Activated naive CD4-positive, alpha-beta T cell treated with anti-CD3 and anti-CD28 coated beads, Interleukin-2, amount 10 ng/mL, durations not matched to agents 7 days and 5 days (primary cell): Measurements from ENCODE around the gene STARD7.
"Not testable (repeated sequence)": the region's sequence is repeated elsewhere in the genome, so short reads cannot be mapped to it uniquely, and the experiment has no call there.

ENCODE experiments used
- CTCF ChIA-PET: fragments of 350-600 bp; sonication (Branson Sonifier 250); formaldehyde crosslinking; loops from one replicate; lab custom pipeline; 2021; ENCODE audit warnings: antibody characterized with exemption; lab: Charles Lee
- DNase-seq: peaks from one replicate; pipeline ENCODE4 v3.0.0-alpha.2; 2020
- H3K27ac Mint-ChIP-seq: one replicate; pipeline ENCODE4 v1.8.0; 2021; ENCODE audit warnings: mild to moderate bottlenecking, moderate library complexity, mixed read lengths
- H3K27me3 Mint-ChIP-seq: one replicate; pipeline ENCODE4 v1.8.0; 2021; ENCODE audit warnings: mild to moderate bottlenecking, mixed read lengths
- H3K36me3 Mint-ChIP-seq: one replicate; pipeline ENCODE4 v1.8.0; 2021; ENCODE audit warnings: mixed read lengths
- H3K4me1 Mint-ChIP-seq: one replicate; pipeline ENCODE4 v1.8.0; 2021; ENCODE audit warnings: mixed read lengths
- H3K4me3 Mint-ChIP-seq: one replicate; pipeline ENCODE4 v1.8.0; 2021; ENCODE audit warnings: mild to moderate bottlenecking, moderate library complexity, mixed read lengths
- H3K9me3 Mint-ChIP-seq: one replicate; pipeline ENCODE4 v1.8.0; 2021; ENCODE audit warnings: mixed read lengths

The STARD7 gene

GRCh38 chr2:96143231-96143847 is 65.3 kb downstream of the STARD7 start:
- Mint-ChIP-seq H3K27me3 (no peaks in the 10 kb centered on the region), H3K4me1 (peaks cover 60% of the 10 kb centered on the region), H3K36me3 (peaks cover 12% of the 10 kb centered on the region), H3K4me3 (peak overlapping the region; percentile 92), H3K9me3 (no peaks in the 10 kb centered on the region), H3K27ac (peak overlapping the region; percentile 93)
- no peak for DNase-seq
- CTCF ChIA-PET = interaction anchor here (0.7 to 18.7 kb wide), 10 partner anchors 13 to 151 kb away, joined by 3 to 507 read pairs (median 3); partner anchors contain the start of gene ADRA2B

GRCh38 chr2:96142217-96143113 is 66.2 kb downstream of the STARD7 start:
- no peak overlapping the region for H3K27ac Mint-ChIP-seq
- peaks cover 12% of the 10 kb centered on the region for H3K36me3 Mint-ChIP-seq
- peak; percentile 55 for DNase-seq
- CTCF ChIA-PET = interaction anchor here (0.7 to 18.7 kb wide), 10 partner anchors 12 to 150 kb away, joined by 3 to 507 read pairs (median 4); partner anchors contain the start of gene ADRA2B
- no peaks in the 10 kb centered on the region for H3K9me3 Mint-ChIP-seq
- peak overlapping the region; percentile 92 for H3K4me3 Mint-ChIP-seq
- no peaks in the 10 kb centered on the region for H3K27me3 Mint-ChIP-seq
- peaks cover 52% of the 10 kb centered on the region for H3K4me1 Mint-ChIP-seq

GRCh38 chr2:96141624-96141967 is 67.0 kb downstream of the STARD7 start:
- H3K9me3 Mint-ChIP-seq, H3K27ac Mint-ChIP-seq, H3K4me3 Mint-ChIP-seq, H3K27me3 Mint-ChIP-seq, DNase-seq: not testable (repeated sequence)
- H3K36me3 Mint-ChIP-seq = peaks cover 12% of the 10 kb centered on the region
- CTCF ChIA-PET = interaction anchor here (1.2 to 18.7 kb wide), 4 partner anchors 11 to 125 kb away, joined by 5 to 507 read pairs (median 18); no protein-coding TSS in a partner anchor
- peaks cover 43% of the 10 kb centered on the region for H3K4me1 Mint-ChIP-seq

- H3K27me3 Mint-ChIP-seq = peaks cover 4% of the 10 kb centered on the region
- H3K4me3 Mint-ChIP-seq = no peak overlapping the region
- DNase-seq = no peak
- CTCF ChIA-PET = interaction anchor here (1.0 to 18.7 kb wide), 6 partner anchors 22 to 126 kb away, joined by 3 to 507 read pairs (median 17); no protein-coding TSS in a partner anchor
- no peaks in the 10 kb centered on the region for H3K9me3 Mint-ChIP-seq
- H3K36me3 Mint-ChIP-seq = peaks cover 12% of the 10 kb centered on the region
- H3K4me1 Mint-ChIP-seq = peaks cover 38% of the 10 kb centered on the region
- no peak overlapping the region for H3K27ac Mint-ChIP-seq
Observed at GRCh38 chr2:96140941-96141623, 67.5 kb downstream of the STARD7 start.

DNA sequence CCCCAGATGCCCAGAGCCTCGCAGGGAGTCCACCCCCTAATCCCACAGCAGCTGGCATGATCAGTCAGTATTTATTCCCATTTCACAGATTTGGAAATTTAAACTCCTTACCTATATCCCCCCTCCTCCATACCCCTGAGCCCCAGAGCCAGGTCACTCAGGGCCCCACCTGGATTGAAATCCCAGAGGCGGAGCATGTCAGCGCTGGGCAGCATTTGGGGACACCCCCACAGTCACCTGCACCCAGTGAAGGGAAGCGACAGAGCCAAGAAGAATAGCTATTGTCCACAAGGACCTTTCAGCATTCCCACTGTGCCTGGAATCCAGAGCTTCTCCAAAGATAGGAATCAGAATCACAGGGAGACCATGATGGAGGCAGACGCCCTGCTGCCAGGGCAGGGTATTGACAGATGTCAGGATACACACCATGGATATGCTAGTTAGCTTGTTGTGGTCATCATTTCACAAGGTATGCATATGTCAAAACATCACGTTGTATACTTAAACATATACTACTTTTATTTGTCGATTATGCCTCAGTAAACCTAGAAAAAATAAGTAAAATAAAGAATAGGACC is 69.4 kb downstream of the STARD7 start:
- Mint-ChIP-seq H3K9me3 (no peaks in the 10 kb centered on the region), H3K36me3 (peaks cover 12% of the 10 kb centered on the region), H3K27me3 (peaks cover 5% of the 10 kb centered on the region), H3K27ac (no peak overlapping the region), H3K4me3 (no peak overlapping the region), H3K4me1 (peaks cover 27% of the 10 kb centered on the region)
- DNase-seq = no peak
- CTCF ChIA-PET = interaction anchor here (0.7 to 18.7 kb wide), 31 partner anchors 8 to 389 kb away, joined by 3 to 507 read pairs (median 5); partner anchors contain the start of genes ADRA2B and STARD7

- Mint-ChIP-seq H3K4me1 (peaks cover 19% of the 10 kb centered on the region), H3K36me3 (peaks cover 6% of the 10 kb centered on the region), H3K27ac (no peak within 1 kb of the TSS), H3K9me3 (no peaks in the 10 kb centered on the region), H3K27me3 (peaks cover 5% of the 10 kb centered on the region), H3K4me3 (no peak within 1 kb of the TSS)
- DNase-seq = peak; percentile 79
- CTCF ChIA-PET = interaction anchor here (0.7 to 18.7 kb wide), 33 partner anchors 8 to 390 kb away, joined by 3 to 507 read pairs (median 4); partner anchors contain the start of genes ADRA2B and STARD7
Observed at GRCh38 chr2:96138179-96139145, 70.2 kb downstream of the STARD7 start, which contains the start of gene ASTL. Gene ASTL (minus strand): TSS chr2:96138502. CDS start chr2:96138436, 66 bp downstream.

GRCh38 chr2:96137321-96138178 is 71.1 kb downstream of the STARD7 start:
- CTCF ChIA-PET = interaction anchor here (0.6 to 18.7 kb wide), 17 partner anchors 10 to 145 kb away, joined by 3 to 507 read pairs (median 6); partner anchors contain the start of genes CIAO1 and TMEM127
- Mint-ChIP-seq H3K27ac (no peak overlapping the region), H3K9me3 (no peaks in the 10 kb centered on the region), H3K27me3 (peaks cover 5% of the 10 kb centered on the region), H3K4me1 (peaks cover 11% of the 10 kb centered on the region), H3K4me3 (no peak overlapping the region), H3K36me3 (peaks cover 4% of the 10 kb centered on the region)
- no peak for DNase-seq

- Mint-ChIP-seq H3K27me3 (peaks cover 5% of the 10 kb centered on the region), H3K9me3 (no peaks in the 10 kb centered on the region), H3K36me3 (no peaks in the 10 kb centered on the region), H3K4me3 (no peak overlapping the region), H3K4me1 (peaks cover 11% of the 10 kb centered on the region), H3K27ac (peak overlapping the region; percentile 42)
- CTCF ChIA-PET = interaction anchor here (1.1 to 18.7 kb wide), 5 partner anchors 38 to 144 kb away, joined by 3 to 507 read pairs (median 3); no protein-coding TSS in a partner anchor
- DNase-seq = no peak
Observed at GRCh38 chr2:96136129-96136720, 72.4 kb downstream of the STARD7 start.

DNA sequence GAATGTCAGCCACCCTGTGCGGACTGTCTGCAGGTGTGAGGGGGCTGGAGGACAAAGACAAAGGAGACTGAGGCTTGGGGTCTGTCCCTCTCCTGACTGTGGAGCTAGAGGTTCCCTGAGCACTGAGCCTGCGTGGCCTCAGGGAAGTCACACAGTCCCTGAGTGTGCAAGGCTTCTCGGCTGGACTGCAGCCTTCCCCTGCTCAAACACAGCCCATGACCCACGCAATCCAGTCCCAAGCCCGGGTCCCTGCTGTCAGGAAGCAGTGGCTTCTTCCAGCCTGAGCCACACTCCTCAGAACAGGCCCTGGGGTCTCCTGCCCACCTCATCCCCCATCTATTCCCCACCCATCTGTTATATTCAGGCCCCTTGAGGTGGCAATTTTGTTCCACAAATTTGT is 73.0 kb downstream of the STARD7 start:
- CTCF ChIA-PET = interaction anchor here (1.2 to 18.7 kb wide), 3 partner anchors 38 to 143 kb away, joined by 3 to 507 read pairs (median 3); no protein-coding TSS in a partner anchor
- Mint-ChIP-seq H3K9me3 (no peaks in the 10 kb centered on the region), H3K36me3 (no peaks in the 10 kb centered on the region), H3K4me3 (no peak overlapping the region), H3K27me3 (peaks cover 5% of the 10 kb centered on the region), H3K4me1 (peaks cover 16% of the 10 kb centered on the region), H3K27ac (no peak overlapping the region)
- no peak for DNase-seq

DNA sequence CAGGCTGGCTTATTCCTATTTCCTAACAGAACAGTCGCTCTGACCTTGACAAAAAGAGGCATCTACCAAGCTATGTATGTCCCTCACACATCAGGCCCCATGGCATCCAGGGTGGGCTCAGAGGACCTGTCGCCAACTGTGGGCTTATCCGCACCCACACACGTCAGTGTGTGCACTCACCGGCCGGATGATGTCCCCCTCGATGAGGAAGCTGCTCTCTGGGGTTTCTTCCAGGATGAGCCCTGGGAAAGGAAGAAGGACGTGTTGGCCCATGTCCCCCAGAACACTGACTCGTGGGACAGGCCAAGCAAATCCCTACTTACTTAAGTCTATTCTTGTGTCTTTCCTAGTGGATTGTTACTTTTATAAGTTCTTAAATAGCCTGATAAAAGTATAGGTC is 73.5 kb downstream of the STARD7 start:
- no peak overlapping the region for H3K27ac Mint-ChIP-seq
- CTCF ChIA-PET = interaction anchor here (1.2 to 18.7 kb wide), 3 partner anchors 39 to 143 kb away, joined by 3 to 507 read pairs (median 3); no protein-coding TSS in a partner anchor
- H3K9me3 Mint-ChIP-seq = no peaks in the 10 kb centered on the region
- DNase-seq = no peak
- H3K4me1 Mint-ChIP-seq = peaks cover 16% of the 10 kb centered on the region
- peaks cover 5% of the 10 kb centered on the region for H3K27me3 Mint-ChIP-seq
- H3K36me3 Mint-ChIP-seq = no peaks in the 10 kb centered on the region
- H3K4me3 Mint-ChIP-seq = no peak overlapping the region
